ENCODE data around the gene BMPR1B.

The BMPR1B gene

DNA sequence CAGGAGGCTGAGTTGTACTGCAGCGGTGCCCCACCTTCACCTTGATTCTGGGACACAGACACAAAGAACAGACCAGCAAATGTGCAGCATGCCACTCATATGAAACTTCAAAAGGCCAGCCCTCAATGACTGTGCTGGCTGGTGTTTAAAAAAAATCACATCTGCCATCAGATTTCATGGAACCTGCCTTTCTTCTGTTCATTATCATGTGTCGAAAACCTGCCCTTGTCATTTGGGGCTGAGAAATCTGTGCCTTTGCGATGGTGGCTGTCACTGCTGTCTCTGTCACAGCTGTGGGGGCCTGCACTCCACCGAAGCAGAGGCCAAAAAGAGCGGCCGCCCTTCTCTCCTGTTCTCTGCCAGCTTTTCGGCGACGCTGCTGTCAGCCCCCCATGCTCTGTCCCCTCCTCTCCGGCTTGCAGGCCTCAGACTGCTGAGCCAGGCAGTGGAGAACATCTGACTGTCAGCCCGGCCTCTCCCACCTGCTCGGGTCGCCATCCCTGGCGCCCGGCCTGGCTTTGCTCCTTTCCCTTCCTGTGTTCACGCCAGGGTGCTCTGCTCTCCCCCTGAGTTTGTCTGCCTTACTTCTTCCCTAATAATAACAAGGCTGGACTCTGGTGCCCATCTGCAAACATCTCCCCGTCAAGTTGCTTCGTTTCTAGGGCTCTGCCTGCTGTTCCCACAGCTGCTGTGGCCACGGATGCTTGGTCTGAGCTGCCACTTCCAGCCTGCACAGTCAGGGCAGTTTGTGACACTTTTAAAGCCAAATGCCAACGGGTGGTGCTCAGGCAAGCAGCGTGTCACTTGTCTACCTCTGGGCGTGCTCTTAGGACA is 435.9 kb downstream of the BMPR1B start:
- DNase-seq = no peak

GRCh38 chr4:95197353-95197752 is 439.6 kb downstream of the BMPR1B start:
- DNase-seq = no peak

- no peak for DNase-seq
Measured at GRCh38 chr4:95198961-95199360, 441.2 kb downstream of the BMPR1B start.

- DNase-seq = no peak
Measured at GRCh38 chr4:95204267-95204844, 446.6 kb downstream of the BMPR1B start.

- no peak for DNase-seq
Measured at GRCh38 chr4:95204873-95205272, 447.1 kb downstream of the BMPR1B start.

All from stimulated activated CD4-positive, alpha-beta T cell treated with anti-CD3 and anti-CD28 coated beads, Interleukin-12 subunit alpha, Interleukin-12 subunit beta, amount 100 ng/mL, for 4 hours (primary cell).